ENCODE measurements around the gene HDAC4.

GRCh38 chr2:239362507-239362906 lies 38.3 kb downstream of the HDAC4 start:
- TF ChIP-seq CTCF (IDR thresholded peaks at IDR 0.05) (no peak), EZH2 (IDR thresholded peaks at IDR 0.05; ENCODE audit: borderline replicate concordance, insufficient read depth, low read depth, low read length, poor library complexity, severe bottlenecking) (no peak)
